Ramos (cell line): ENCODE data around the gene IYD.

ENCODE experiments used
- in situ Hi-C: fragments of 300-500 bp; cut with MboI; formaldehyde crosslinking; loops from one replicate; pipeline ENCODE4 v1.14.3; 2022; ENCODE audit warnings: low sequenced_read_pairs; ENCODE audit not compliant: unreplicated experiment

The IYD gene, protein sequence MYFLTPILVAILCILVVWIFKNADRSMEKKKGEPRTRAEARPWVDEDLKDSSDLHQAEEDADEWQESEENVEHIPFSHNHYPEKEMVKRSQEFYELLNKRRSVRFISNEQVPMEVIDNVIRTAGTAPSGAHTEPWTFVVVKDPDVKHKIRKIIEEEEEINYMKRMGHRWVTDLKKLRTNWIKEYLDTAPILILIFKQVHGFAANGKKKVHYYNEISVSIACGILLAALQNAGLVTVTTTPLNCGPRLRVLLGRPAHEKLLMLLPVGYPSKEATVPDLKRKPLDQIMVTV

GRCh38 chr6:150368762-150369161 lies at the start of gene IYD:
TSS of gene IYD (plus strand) at chr6:150369012. CDS start at chr6:150369032, 20 bp downstream.
- in situ Hi-C loops: no loop called here

DNA sequence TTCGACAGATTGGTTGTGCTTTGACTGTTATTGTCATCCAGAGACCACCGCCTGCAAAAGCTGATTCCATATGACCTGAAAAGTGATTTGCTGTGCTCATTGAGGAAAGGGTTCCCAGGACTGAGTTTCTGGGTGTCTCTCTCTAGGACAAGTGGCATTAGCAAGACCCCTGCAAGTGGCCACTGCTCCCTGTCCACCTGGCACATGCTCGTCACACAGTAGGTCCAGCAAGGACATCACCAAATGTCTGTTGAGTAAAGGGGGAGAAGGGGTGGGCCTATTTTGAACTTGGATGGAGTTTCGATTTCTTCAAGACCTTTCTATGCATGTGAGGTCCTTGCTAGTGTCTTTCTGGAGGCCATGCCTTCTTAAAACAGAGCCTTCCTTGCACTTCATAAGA lies 48.9 kb upstream of the IYD start:
- in situ Hi-C loops: no loop called here

DNA sequence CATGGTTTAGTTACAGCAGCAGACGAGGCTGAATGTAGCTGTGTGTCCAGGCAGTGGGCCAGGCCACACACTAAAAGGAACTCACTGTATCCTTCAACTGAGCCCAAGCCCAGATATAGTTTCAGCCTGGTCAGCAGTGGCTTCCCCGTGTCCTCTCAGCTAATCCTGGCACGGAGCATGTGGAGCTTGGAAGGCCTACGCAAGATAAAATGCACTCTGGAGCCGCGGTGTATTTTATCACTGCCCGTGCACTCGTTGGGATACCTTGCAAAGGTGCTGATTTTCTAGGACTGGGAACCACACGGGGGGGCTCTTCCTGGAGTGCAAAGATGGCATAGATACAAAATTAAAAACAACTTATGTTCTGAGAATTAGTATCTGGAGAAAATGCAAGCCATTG lies 48.4 kb upstream of the IYD start:
- in situ Hi-C loops: no loop called here

- in situ Hi-C loops: no loop called here
Measured at GRCh38 chr6:150322466-150322871, 46.3 kb upstream of the IYD start.

DNA sequence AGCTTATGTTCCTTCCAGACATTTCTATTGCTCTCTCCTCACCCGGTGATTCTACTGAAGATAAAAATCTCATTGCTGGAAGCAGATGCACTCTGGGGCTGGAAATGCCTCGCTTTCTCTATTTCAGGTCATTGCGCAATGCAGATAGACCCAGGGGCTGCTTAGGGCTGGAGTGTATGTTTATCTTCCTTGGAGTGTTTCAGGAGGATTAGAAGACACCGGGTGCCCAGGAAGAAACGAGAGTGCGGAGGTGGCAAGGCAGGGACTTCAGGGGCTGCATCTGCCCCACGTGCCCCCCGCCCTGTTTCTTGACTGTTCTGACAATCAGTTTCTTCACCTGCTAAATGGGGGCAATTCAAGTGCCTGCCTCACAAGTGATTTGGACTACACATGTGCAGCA lies 45.6 kb upstream of the IYD start:
- in situ Hi-C loops: no loop called here

DNA sequence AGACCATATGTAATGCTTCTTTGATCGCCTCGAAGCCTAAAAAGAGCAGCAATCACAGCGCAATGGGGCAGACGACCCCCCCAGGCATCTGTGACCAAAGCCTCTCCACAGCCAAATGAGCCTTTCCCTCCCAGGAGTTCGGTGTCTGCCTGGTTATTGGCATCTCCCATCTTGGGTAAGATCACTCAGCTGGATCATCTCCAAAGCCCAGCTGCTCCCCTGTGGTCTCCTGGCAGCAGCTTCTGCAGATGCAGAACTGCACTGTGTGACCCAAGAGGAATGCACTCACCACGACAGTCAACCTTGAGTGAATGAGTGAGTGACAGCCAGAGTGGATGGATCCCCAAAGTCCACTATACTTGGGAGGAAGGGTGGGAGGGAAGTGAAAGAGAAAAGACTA lies 44.8 kb upstream of the IYD start:
- in situ Hi-C loops: no loop called here

GRCh38 chr6:150325066-150325772 lies 43.6 kb upstream of the IYD start:
- in situ Hi-C loops: loop anchor here (25.0 kb wide), 1 partner anchor 388 kb away; the partner anchor contains the start of gene ULBP2

GRCh38 chr6:150327117-150327774 lies 41.6 kb upstream of the IYD start:
- in situ Hi-C loops: loop anchor here (25.0 kb wide), 1 partner anchor 390 kb away; the partner anchor contains the start of gene ULBP2

GRCh38 chr6:150328744-150329405 lies 39.9 kb upstream of the IYD start:
- in situ Hi-C loops: loop anchor here (25.0 kb wide), 1 partner anchor 392 kb away; the partner anchor contains the start of gene ULBP2

- in situ Hi-C loops: loop anchor here (25.0 kb wide), 1 partner anchor 394 kb away; the partner anchor contains the start of gene ULBP2
Measured at GRCh38 chr6:150331344-150331743, 37.5 kb upstream of the IYD start.

GRCh38 chr6:150332939-150333584 lies 35.8 kb upstream of the IYD start:
- in situ Hi-C loops: loop anchor here (25.0 kb wide), 1 partner anchor 396 kb away; the partner anchor contains the start of gene ULBP2

DNA sequence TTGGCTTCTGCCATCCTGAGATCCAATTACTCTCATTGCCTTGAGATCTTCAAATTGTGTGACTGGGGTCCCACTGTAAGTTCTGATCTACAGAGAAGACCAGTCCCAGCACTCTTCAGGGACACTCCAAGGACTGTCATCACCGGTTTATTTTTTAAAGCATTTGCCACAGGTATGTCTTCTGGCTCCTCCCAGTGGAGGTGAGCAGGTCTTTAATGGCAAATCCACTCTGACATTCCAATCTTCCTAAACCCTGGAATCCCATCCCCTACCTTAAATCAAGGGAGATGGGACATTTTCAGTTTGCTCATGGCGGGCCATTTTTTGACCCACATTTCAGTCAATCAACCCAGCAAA lies 35.2 kb upstream of the IYD start:
- in situ Hi-C loops: loop anchor here (25.0 kb wide), 1 partner anchor 396 kb away; the partner anchor contains the start of gene ULBP2

GRCh38 chr6:150334790-150335783 lies 33.7 kb upstream of the IYD start:
- in situ Hi-C loops: loop anchor here (5.0 to 25.0 kb wide), 2 partner anchors 263 to 398 kb away; partner anchors contain the start of gene ULBP2

- in situ Hi-C loops: loop anchor here (5.0 to 25.0 kb wide), 2 partner anchors 264 to 399 kb away; partner anchors contain the start of gene ULBP2
Measured at GRCh38 chr6:150336299-150336698, 32.5 kb upstream of the IYD start.

- in situ Hi-C loops: loop anchor here (5.0 to 25.0 kb wide), 2 partner anchors 264 to 399 kb away; partner anchors contain the start of gene ULBP2
Measured at GRCh38 chr6:150336708-150337107, 32.1 kb upstream of the IYD start.

GRCh38 chr6:150342126-150342525 lies 26.7 kb upstream of the IYD start:
- in situ Hi-C loops: loop anchor here (25.0 kb wide), 1 partner anchor 405 kb away; the partner anchor contains the start of gene ULBP2

GRCh38 chr6:150343434-150343833 lies 25.4 kb upstream of the IYD start:
- in situ Hi-C loops: loop anchor here (25.0 kb wide), 1 partner anchor 406 kb away; the partner anchor contains the start of gene ULBP2

DNA sequence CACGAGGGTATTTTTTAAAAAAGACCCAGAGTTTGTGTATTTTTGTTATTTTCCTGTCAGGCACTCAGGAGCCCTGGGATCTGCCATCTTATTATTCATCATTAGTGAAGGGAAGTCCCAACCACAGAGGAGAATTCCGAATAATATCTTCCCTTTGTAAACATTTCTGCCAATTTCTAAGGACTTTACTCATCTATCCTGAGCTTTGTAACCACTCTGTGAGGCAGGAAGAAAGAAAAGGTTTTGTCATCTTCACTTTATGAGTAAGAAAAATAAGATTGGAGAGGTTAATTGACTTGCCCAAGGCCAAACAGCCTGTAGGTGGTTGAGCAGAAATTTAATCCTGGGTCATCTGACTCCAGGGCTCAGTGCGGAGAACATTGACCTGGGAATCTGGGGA lies 23.0 kb upstream of the IYD start:
- in situ Hi-C loops: loop anchor here (25.0 kb wide), 1 partner anchor 408 kb away; the partner anchor contains the start of gene ULBP2
